RWPE2 (cell line): ENCODE measurements around the gene CD2AP.

Experiments used
- ATAC-seq: fragments of 200-7000 bp; cut with Tn5 transposase; 3 replicates; pipeline ENCODE4 v1.9.1; 2021; ENCODE audit warnings: low read depth
- DNase-seq: peaks from one replicate; pipeline ENCODE4 v3.0.0-alpha.2; 2020; ENCODE audit warnings: low spot score
- H3K27ac ChIP-seq: fragments of 450-650 bp; 2 replicates; pipeline ENCODE4 v1.5.1; 2017; ENCODE audit warnings: mild to moderate bottlenecking; ENCODE audit not compliant: poor library complexity, severe bottlenecking
- H3K27me3 ChIP-seq: fragments of 250-450 bp; sonication (Bioruptor Pico); 2 replicates; pipeline ENCODE4 v1.5.1; 2021; ENCODE audit warnings: mild to moderate bottlenecking, moderate library complexity; ENCODE audit not compliant: insufficient read depth, poor library complexity, severe bottlenecking
- H3K36me3 ChIP-seq: fragments of 250-450 bp; sonication (Bioruptor Pico); 2 replicates; pipeline ENCODE4 v1.5.1; 2020; ENCODE audit warnings: low read depth, mild to moderate bottlenecking, moderate library complexity
- H3K4me1 ChIP-seq: fragments of 250-450 bp; sonication (Bioruptor Pico); 2 replicates; pipeline ENCODE4 v1.5.1; 2021; ENCODE audit warnings: mild to moderate bottlenecking, moderate library complexity; ENCODE audit not compliant: insufficient read depth, poor library complexity, severe bottlenecking
- H3K4me3 ChIP-seq: fragments of 250-450 bp; sonication (Bioruptor Pico); 2 replicates; pipeline ENCODE4 v1.5.1; 2021; ENCODE audit warnings: mild to moderate bottlenecking, moderate library complexity; ENCODE audit not compliant: severe bottlenecking
- H3K9me3 ChIP-seq: fragments of 250-450 bp; sonication (Bioruptor Pico); 2 replicates; pipeline ENCODE4 v1.5.1; 2021; ENCODE audit warnings: mild to moderate bottlenecking, moderate library complexity; ENCODE audit not compliant: severe bottlenecking
- CTCF ChIP-seq: fragments of 450-650 bp; IDR thresholded peaks from one replicate; pipeline ENCODE4 v1.5.1; 2017; ENCODE audit warnings: mild to moderate bottlenecking, moderate library complexity; ENCODE audit not compliant: poor library complexity, severe bottlenecking

CD2AP gene

DNA sequence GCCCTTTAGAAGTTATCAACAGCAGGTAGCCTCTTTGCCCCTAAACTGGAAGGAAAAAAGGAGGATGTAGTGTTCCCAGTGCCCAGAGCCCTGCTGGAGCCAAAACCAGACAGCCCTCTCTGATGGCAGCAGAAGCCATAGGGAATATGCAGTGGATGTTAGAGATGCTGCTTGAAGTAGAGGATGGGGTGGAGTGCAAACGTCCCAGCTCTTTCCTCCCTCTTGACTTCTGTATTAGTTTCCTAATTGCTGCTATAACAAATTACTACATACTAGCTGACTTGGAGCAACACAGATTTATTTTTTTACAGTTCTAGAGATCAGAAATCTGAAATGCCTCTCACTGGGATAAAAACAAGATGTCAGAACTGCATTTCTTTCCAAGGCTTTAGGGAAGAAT, 12.5 kb upstream of the CD2AP start:
- Histone ChIP-seq H3K4me1 (peaks cover 10% of the 10 kb centered on the region), H3K36me3 (no peaks in the 10 kb centered on the region), H3K27ac (no peak overlapping the region), H3K4me3 (no peak overlapping the region), H3K9me3 (peaks cover 5% of the 10 kb centered on the region), H3K27me3 (no peaks in the 10 kb centered on the region)
- no peak for ATAC-seq
- TF ChIP-seq CTCF, result no peak
- no peak for DNase-seq

GRCh38 chr6:47471911-47472310, 5.7 kb upstream of the CD2AP start:
- Histone ChIP-seq H3K27me3 (no peaks in the 10 kb centered on the region), H3K4me3 (no peak overlapping the region), H3K36me3 (no peaks in the 10 kb centered on the region), H3K9me3 (peaks cover 3% of the 10 kb centered on the region), H3K4me1 (peaks cover 3% of the 10 kb centered on the region), H3K27ac (no peak overlapping the region)
- no peak for ATAC-seq
- no peak for TF ChIP-seq CTCF
- no peak for DNase-seq

- Histone ChIP-seq H3K9me3 (no peaks in the 10 kb centered on the region), H3K36me3 (no peaks in the 10 kb centered on the region), H3K4me3 (no peak overlapping the region), H3K4me1 (peaks cover 3% of the 10 kb centered on the region), H3K27ac (no peak overlapping the region), H3K27me3 (no peaks in the 10 kb centered on the region)
- no peak for TF ChIP-seq CTCF
- DNase-seq (no peak), ATAC-seq (no peak)
Measured at GRCh38 chr6:47473791-47474346, 3.7 kb upstream of the CD2AP start.

DNA sequence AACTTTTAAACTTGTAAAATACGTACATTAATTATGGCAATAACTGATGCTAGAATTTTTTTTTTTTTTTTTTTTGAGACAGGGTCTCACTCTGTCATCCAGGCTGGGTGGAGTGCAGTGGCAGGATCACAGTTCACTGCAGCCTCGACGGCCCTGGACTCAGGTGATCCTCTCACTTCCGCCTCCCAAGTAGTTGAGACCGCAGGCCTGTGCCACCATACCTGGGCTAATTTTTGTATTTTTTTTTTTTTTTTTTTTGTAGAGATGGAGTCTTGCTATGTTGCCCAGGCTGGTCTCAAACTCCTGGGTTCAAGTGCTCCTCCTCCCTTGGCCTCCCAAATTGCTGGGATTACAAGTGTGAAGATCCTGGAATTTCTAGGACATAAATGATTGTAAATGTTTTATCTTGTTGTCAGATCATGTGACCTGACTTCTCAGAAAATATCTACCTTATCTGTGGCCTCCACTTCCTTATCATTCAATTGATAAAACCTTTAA, 2.2 kb upstream of the CD2AP start:
- no peak overlapping the region for H3K27ac ChIP-seq
- H3K4me1 ChIP-seq, result peaks cover 11% of the 10 kb centered on the region
- no peaks in the 10 kb centered on the region for H3K36me3 ChIP-seq
- TF ChIP-seq CTCF, result no peak
- ATAC-seq (no peak), DNase-seq (no peak)
- no peak overlapping the region for H3K4me3 ChIP-seq
- no peaks in the 10 kb centered on the region for H3K9me3 ChIP-seq
- H3K27me3 ChIP-seq, result no peaks in the 10 kb centered on the region

DNA sequence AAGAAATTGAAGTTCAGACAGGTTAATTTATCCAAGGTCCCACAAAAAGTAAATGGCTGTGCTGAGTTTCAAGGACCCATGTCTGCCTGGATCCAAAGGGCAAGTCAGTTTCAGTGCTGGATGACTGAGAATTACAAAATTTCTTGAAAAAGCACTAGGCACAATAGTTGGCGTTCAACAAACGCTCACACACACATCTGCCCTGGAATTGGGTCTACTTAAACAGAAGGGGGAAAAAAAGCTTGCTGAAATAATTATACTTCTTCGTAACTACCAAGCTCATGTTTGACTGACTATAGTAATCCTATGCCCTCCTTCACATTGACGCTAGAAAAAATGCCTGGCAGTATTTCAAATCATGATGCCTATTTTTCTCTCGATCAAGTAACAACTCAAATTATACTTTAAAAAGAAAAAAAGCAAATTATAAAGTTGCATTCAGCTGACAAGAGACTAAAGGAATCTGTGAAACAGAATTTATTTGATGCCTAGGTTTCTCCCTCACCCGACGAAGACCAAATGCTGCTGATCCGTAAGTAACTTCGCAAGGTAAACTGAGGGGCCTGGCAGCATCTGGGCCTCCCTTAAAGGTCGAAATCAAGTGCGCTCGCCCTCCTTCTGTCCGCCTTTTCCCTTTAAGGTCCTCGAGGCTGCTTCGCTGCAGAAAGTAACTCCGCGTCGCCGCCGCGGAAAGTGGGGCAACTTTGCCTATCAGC, 650 bp upstream of the CD2AP start:
- no peak for TF ChIP-seq CTCF
- Histone ChIP-seq H3K36me3 (no peaks in the 10 kb centered on the region), H3K4me1 (peaks cover 24% of the 10 kb centered on the region), H3K4me3 (peak overlapping the region; percentile 92), H3K27me3 (no peaks in the 10 kb centered on the region), H3K27ac (peak overlapping the region; percentile 78), H3K9me3 (no peaks in the 10 kb centered on the region)
- DNase-seq (no peak), ATAC-seq (no peak)
